ENCODE results near the gene DLEC1.

DNA sequence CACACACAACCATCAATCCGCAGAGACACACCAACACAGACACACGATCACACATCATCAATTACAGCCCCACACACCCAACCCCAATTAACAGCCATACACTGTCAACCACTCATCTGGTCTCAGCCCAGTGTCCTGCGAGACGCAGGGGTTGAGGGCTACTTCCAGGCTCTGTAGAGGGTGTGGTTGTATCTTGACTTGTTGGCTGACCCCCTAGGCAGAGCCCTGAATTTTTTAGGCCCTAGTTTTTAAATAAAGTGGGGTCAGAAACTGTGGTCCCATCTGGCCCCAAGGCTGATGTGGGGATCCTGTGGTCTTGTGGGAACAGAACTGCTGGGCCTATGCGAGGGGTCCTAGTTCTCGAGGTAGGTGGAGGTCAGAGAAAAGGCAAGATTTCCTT, 39.2 kb upstream of the DLEC1 start:
- TF ChIP-seq CTCF (conservative IDR thresholded peaks at IDR 0.05; ENCODE audit: low read depth, low read length) (no peak), POLR2A (IDR thresholded peaks at IDR 0.05; ENCODE audit: low read depth, low read length) (no peak), BHLHE40 (IDR thresholded peaks at IDR 0.05; ENCODE audit: low read depth, low read length) (no peak), USF2 (IDR thresholded peaks at IDR 0.05; ENCODE audit: low read depth, low read length) (no peak), RCOR1 (IDR thresholded peaks at IDR 0.05; ENCODE audit: insufficient replicate concordance, low read length) (no peak), RFX5 (IDR thresholded peaks at IDR 0.05; ENCODE audit: low read depth, low read length) (no peak), CEBPB (IDR thresholded peaks at IDR 0.05; ENCODE audit: low read depth, low read length) (no peak), FOS (IDR thresholded peaks at IDR 0.05; ENCODE audit: low read depth, low read length) (no peak), MAZ (IDR thresholded peaks at IDR 0.05; ENCODE audit: borderline replicate concordance, low read depth, low read length) (no peak), MAFK (IDR thresholded peaks at IDR 0.05; ENCODE audit: low read depth, low read length) (no peak), RAD21 (IDR thresholded peaks at IDR 0.05; ENCODE audit: low read length) (no peak), NFE2L2 (IDR thresholded peaks at IDR 0.05; ENCODE audit: low read depth, low read length) (no peak)
- TF ChIP-seq, protein P1, sequence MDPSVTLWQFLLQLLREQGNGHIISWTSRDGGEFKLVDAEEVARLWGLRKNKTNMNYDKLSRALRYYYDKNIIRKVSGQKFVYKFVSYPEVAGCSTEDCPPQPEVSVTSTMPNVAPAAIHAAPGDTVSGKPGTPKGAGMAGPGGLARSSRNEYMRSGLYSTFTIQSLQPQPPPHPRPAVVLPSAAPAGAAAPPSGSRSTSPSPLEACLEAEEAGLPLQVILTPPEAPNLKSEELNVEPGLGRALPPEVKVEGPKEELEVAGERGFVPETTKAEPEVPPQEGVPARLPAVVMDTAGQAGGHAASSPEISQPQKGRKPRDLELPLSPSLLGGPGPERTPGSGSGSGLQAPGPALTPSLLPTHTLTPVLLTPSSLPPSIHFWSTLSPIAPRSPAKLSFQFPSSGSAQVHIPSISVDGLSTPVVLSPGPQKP (IDR thresholded peaks at IDR 0.05; ENCODE audit: borderline replicate concordance, low read depth, low read length): no peak
